Mesendoderm (in vitro differentiated cells): ENCODE results near the gene ADGRF1.

Experiments
- DNase-seq: peaks from one replicate; pipeline ENCODE4 v3.0.0; 2013
- H2AK5ac ChIP-seq: 2 replicates; pipeline ENCODE4 v1.6.1; 2013; ENCODE audit warnings: low read length, inconsistent platforms
- H2BK120ac ChIP-seq: 2 replicates; pipeline ENCODE4 v1.6.1; 2013; ENCODE audit warnings: low read depth, mild to moderate bottlenecking, low read length, moderate library complexity, mixed read lengths
- H2BK15ac ChIP-seq: replicated peaks from 2 replicates; pipeline ENCODE4 v1.6.1; 2013; ENCODE audit warnings: low read depth, mild to moderate bottlenecking, moderate library complexity
- H2BK5ac ChIP-seq: 2 replicates; pipeline ENCODE4 v1.6.1; 2013; ENCODE audit warnings: low read length, inconsistent platforms
- H3K18ac ChIP-seq: 2 replicates; pipeline ENCODE4 v1.6.1; 2013; ENCODE audit warnings: mild to moderate bottlenecking, low read length, mixed read lengths
- H3K23ac ChIP-seq: one replicate; pipeline ENCODE4 v1.6.1; 2013; ENCODE audit warnings: low read length
- H3K27ac ChIP-seq: 2 replicates; pipeline ENCODE4 v1.5.1; 2013; ENCODE audit warnings: low read depth, mild to moderate bottlenecking, inconsistent platforms, low read length, moderate library complexity
- H3K27me3 ChIP-seq: 2 replicates; pipeline ENCODE4 v1.6.1; 2013; ENCODE audit warnings: low read length, control low read depth, mild to moderate bottlenecking, inconsistent platforms; ENCODE audit not compliant: insufficient read depth, poor library complexity
- H3K36me3 ChIP-seq: 2 replicates; pipeline ENCODE4 v1.6.1; 2013; ENCODE audit warnings: low read length, inconsistent platforms; ENCODE audit not compliant: control insufficient read depth, insufficient read depth
- H3K4ac ChIP-seq: one replicate; pipeline ENCODE4 v1.6.1; 2013; ENCODE audit warnings: low read depth, mild to moderate bottlenecking, low read length, moderate library complexity
- H3K4me1 ChIP-seq: 2 replicates; pipeline ENCODE4 v1.6.1; 2013; ENCODE audit warnings: low read depth, low read length, inconsistent platforms; ENCODE audit not compliant: control insufficient read depth
- H3K4me2 ChIP-seq: 2 replicates; pipeline ENCODE4 v1.6.1; 2013; ENCODE audit warnings: low read length
- H3K4me3 ChIP-seq: 2 replicates; pipeline ENCODE4 v1.5.1; 2013; ENCODE audit warnings: mild to moderate bottlenecking, low read length
- H3K56ac ChIP-seq: one replicate; pipeline ENCODE4 v1.6.1; 2013; ENCODE audit warnings: low read length
- H3K79me1 ChIP-seq: 2 replicates; pipeline ENCODE4 v1.6.1; 2013; ENCODE audit warnings: low read length, inconsistent platforms
- H3K79me2 ChIP-seq: 2 replicates; pipeline ENCODE4 v1.6.1; 2013; ENCODE audit warnings: mild to moderate bottlenecking, low read length; ENCODE audit not compliant: control insufficient read depth, insufficient read depth
- H3K9ac ChIP-seq: 2 replicates; pipeline ENCODE4 v1.6.1; 2013; ENCODE audit warnings: low read length, inconsistent platforms
- H4K5ac ChIP-seq: one replicate; pipeline ENCODE4 v1.6.1; 2013; ENCODE audit warnings: low read length
- H4K8ac ChIP-seq: one replicate; pipeline ENCODE4 v1.6.1; 2013; ENCODE audit warnings: low read depth, mild to moderate bottlenecking, control low read depth, low read length, moderate library complexity
- WGBS: extraction: QIAGEN DNeasy Blood & Tissue Kit; methylation state at CpG from one replicate; pipeline ENCODE4 v1.1.7; 2013; ENCODE audit warnings: low lambda C conversion rate, missing lambda C conversion rate; ENCODE audit not compliant: insufficient coverage; ENCODE audit errors: extremely low coverage; 5-methylcytosine and 5-hydroxymethylcytosine counted together

Gene ADGRF1

GRCh38 chr6:47005486-47005885 is 36.6 kb downstream of the ADGRF1 start:
- Histone ChIP-seq H3K36me3 (no peaks in the 10 kb centered on the region), H3K27ac (no peak overlapping the region), H4K8ac (no peak overlapping the region), H3K79me1 (no peaks in the 10 kb centered on the region), H3K23ac (no peak overlapping the region), H3K79me2 (no peaks in the 10 kb centered on the region), H2BK15ac (no peak overlapping the region), H4K5ac (no peak overlapping the region), H3K56ac (no peak overlapping the region), H3K4me1 (no peaks in the 10 kb centered on the region), H3K4ac (no peak overlapping the region), H3K27me3 (no peaks in the 10 kb centered on the region), H3K9ac (no peak overlapping the region), H3K18ac (no peak overlapping the region), H3K4me3 (no peak overlapping the region), H3K4me2 (no peak overlapping the region), H2AK5ac (no peak overlapping the region), H2BK120ac (no peak overlapping the region), H2BK5ac (no peak overlapping the region)
- no CpG with 5 or more reads among the region's 1 CpG for WGBS
- no peak for DNase-seq

- no CpG with 5 or more reads among the region's 3 CpGs for WGBS
Measured at GRCh38 chr6:47004463-47004862, 37.7 kb downstream of the ADGRF1 start.

GRCh38 chr6:47000842-47001241 is 41.3 kb downstream of the ADGRF1 start:
- no peak overlapping the region for H3K56ac ChIP-seq
- no peaks in the 10 kb centered on the region for H3K79me1 ChIP-seq
- no peaks in the 10 kb centered on the region for H3K27me3 ChIP-seq
- no peak for DNase-seq
- H3K4me3 ChIP-seq, result no peak overlapping the region
- H4K8ac ChIP-seq, result no peak overlapping the region
- no peak overlapping the region for H3K23ac ChIP-seq
- H3K36me3 ChIP-seq, result no peaks in the 10 kb centered on the region
- no peak overlapping the region for H2AK5ac ChIP-seq
- no peak overlapping the region for H3K4ac ChIP-seq
- H3K4me1 ChIP-seq, result peaks cover 1% of the 10 kb centered on the region
- no peak overlapping the region for H3K9ac ChIP-seq
- no peak overlapping the region for H2BK15ac ChIP-seq
- no peak overlapping the region for H3K18ac ChIP-seq
- H3K79me2 ChIP-seq, result no peaks in the 10 kb centered on the region
- H4K5ac ChIP-seq, result no peak overlapping the region
- H3K4me2 ChIP-seq, result no peak overlapping the region
- H3K27ac ChIP-seq, result no peak overlapping the region
- H2BK120ac ChIP-seq, result no peak overlapping the region
- H2BK5ac ChIP-seq, result no peak overlapping the region
- no CpG with 5 or more reads among the region's 4 CpGs for WGBS

More at GRCh38 chr6:47004463-47004862, 37.7 kb downstream of the ADGRF1 start:
- no peaks in the 10 kb centered on the region for H3K27me3 ChIP-seq
- H3K4ac ChIP-seq, result no peak overlapping the region
- H2AK5ac ChIP-seq, result no peak overlapping the region
- no peaks in the 10 kb centered on the region for H3K79me2 ChIP-seq
- no peaks in the 10 kb centered on the region for H3K79me1 ChIP-seq
- H2BK120ac ChIP-seq, result no peak overlapping the region
- no peaks in the 10 kb centered on the region for H3K4me1 ChIP-seq
- H4K8ac ChIP-seq, result no peak overlapping the region
- no peak overlapping the region for H2BK15ac ChIP-seq
- H3K23ac ChIP-seq, result no peak overlapping the region
- DNase-seq, result no peak
- H2BK5ac ChIP-seq, result no peak overlapping the region
- no peak overlapping the region for H3K18ac ChIP-seq
- no peak overlapping the region for H3K9ac ChIP-seq
- no peak overlapping the region for H3K27ac ChIP-seq
- H3K4me3 ChIP-seq, result no peak overlapping the region
- no peaks in the 10 kb centered on the region for H3K36me3 ChIP-seq
- H3K56ac ChIP-seq, result no peak overlapping the region
- H4K5ac ChIP-seq, result no peak overlapping the region
- H3K4me2 ChIP-seq, result no peak overlapping the region

- Histone ChIP-seq H3K4ac (no peak overlapping the region), H3K27ac (no peak overlapping the region), H4K5ac (no peak overlapping the region), H3K23ac (no peak overlapping the region), H3K4me3 (no peak overlapping the region), H3K27me3 (no peaks in the 10 kb centered on the region), H2BK5ac (no peak overlapping the region), H4K8ac (no peak overlapping the region), H3K79me2 (no peaks in the 10 kb centered on the region), H2BK120ac (no peak overlapping the region), H3K4me2 (no peak overlapping the region), H3K18ac (no peak overlapping the region), H2AK5ac (no peak overlapping the region), H3K79me1 (no peaks in the 10 kb centered on the region), H2BK15ac (no peak overlapping the region), H3K4me1 (peaks cover 1% of the 10 kb centered on the region), H3K36me3 (no peaks in the 10 kb centered on the region), H3K9ac (no peak overlapping the region), H3K56ac (no peak overlapping the region)
- DNase-seq, result no peak
- no CpG with 5 or more reads among the region's 1 CpG for WGBS
Measured at GRCh38 chr6:46998436-46999017, 43.6 kb downstream of the ADGRF1 start.

GRCh38 chr6:46997646-46998045 is 44.5 kb downstream of the ADGRF1 start:
- no peak overlapping the region for H3K4ac ChIP-seq
- H2BK5ac ChIP-seq, result no peak overlapping the region
- no peak overlapping the region for H2BK120ac ChIP-seq
- WGBS, result no CpG with 5 or more reads among the region's 1 CpG
- no peak overlapping the region for H2BK15ac ChIP-seq
- no peak overlapping the region for H2AK5ac ChIP-seq
- no peak overlapping the region for H3K27ac ChIP-seq
- no peak overlapping the region for H3K4me2 ChIP-seq
- no peaks in the 10 kb centered on the region for H3K36me3 ChIP-seq
- H3K18ac ChIP-seq, result no peak overlapping the region
- H3K56ac ChIP-seq, result no peak overlapping the region
- H4K5ac ChIP-seq, result no peak overlapping the region
- no peak overlapping the region for H3K9ac ChIP-seq
- no peak for DNase-seq
- H3K79me2 ChIP-seq, result no peaks in the 10 kb centered on the region
- H3K27me3 ChIP-seq, result no peaks in the 10 kb centered on the region
- H3K4me1 ChIP-seq, result peaks cover 1% of the 10 kb centered on the region
- H4K8ac ChIP-seq, result no peak overlapping the region
- no peaks in the 10 kb centered on the region for H3K79me1 ChIP-seq
- H3K4me3 ChIP-seq, result no peak overlapping the region
- no peak overlapping the region for H3K23ac ChIP-seq
